ENCODE measurements around the gene SMARCD1. TPM values are rescaled to one million over a fixed set of nuclear protein-coding genes. Genes with fewer than 3 reads are reported as not detected.

SMARCD1 gene
- total RNA-seq, 1 experiment from 2014 or later: 152 TPM

DNA sequence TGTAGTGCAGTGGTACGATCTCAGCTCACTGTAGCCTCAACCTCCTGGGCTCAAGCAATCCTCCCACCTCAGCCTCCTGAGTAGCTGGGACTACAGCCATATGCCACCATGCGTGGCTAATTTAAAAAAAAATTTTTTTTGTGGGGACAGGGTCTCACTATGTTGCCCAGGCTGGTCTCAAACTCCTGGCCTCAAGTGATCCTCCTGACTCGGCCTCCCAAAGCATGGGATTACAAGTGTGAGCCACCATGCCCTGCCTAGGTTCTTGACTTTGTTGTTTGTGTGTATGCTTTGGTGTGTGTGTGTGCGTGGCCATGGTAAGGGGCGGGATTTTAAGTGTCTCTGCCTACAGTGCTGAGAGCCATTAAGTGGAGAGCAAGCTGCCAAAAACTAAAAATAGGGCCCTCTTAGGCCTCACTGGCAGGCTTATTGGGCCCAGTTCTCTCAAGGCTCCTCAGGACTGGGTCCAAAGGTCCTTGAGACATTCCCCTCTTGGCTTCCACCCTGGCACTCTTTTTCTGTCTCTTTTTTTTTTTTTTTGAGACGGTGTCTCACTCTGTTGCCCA, 32.0 kb downstream of the SMARCD1 start:
- Histone ChIP-seq H3K4ac (ENCODE audit: low read depth, low read length) (no peak overlapping the region), H4K5ac (ENCODE audit: insufficient read length, low read depth, low read length) (no peak overlapping the region), H3K79me2 (ENCODE audit: insufficient read depth, low read length) (no peaks in the 10 kb centered on the region), H2BK5ac (ENCODE audit: insufficient read length, low read length) (no peak overlapping the region), H3K27ac (ENCODE audit: insufficient read length, low read depth, low read length) (no peak overlapping the region), H2AFZ (ENCODE audit: low read length) (no peak overlapping the region), H2AK5ac (ENCODE audit: insufficient read length, low read length) (no peak overlapping the region), H2BK12ac (ENCODE audit: insufficient read length, low read depth, low read length) (no peak overlapping the region), H3K14ac (ENCODE audit: insufficient read depth, low read length) (no peak overlapping the region), H3T11ph (ENCODE audit: low read length) (no peak overlapping the region), H2BK120ac (ENCODE audit: low read depth, low read length, poor library complexity, severe bottlenecking) (no peak overlapping the region), H3K4me2 (ENCODE audit: insufficient read depth, insufficient read length, low read length) (no peak overlapping the region), H4K8ac (replicated peaks; ENCODE audit: insufficient read length, low read depth, low read length) (no peak overlapping the region), H3K23ac (ENCODE audit: insufficient read length, low read depth, low read length) (no peak overlapping the region), H2BK15ac (ENCODE audit: low read depth, low read length) (no peak overlapping the region), H3K9me3 (ENCODE audit: control insufficient read depth, low read depth, low read length) (no peaks in the 10 kb centered on the region), H4K91ac (ENCODE audit: insufficient read length, low read depth, low read length) (no peak overlapping the region), H3K27me3 (ENCODE audit: insufficient read depth, low read length) (no peaks in the 10 kb centered on the region), H3K18ac (ENCODE audit: insufficient read length, low read depth, low read length) (no peak overlapping the region), H3K79me1 (ENCODE audit: insufficient read depth, low read depth, low read length, poor library complexity, severe bottlenecking) (peaks cover 3% of the 10 kb centered on the region), H2BK20ac (ENCODE audit: low read depth, low read length, poor library complexity, severe bottlenecking) (no peak overlapping the region), H4K20me1 (ENCODE audit: control insufficient read depth, insufficient read depth, insufficient read length) (no peaks in the 10 kb centered on the region), H3K4me1 (ENCODE audit: insufficient read depth, low read length) (no peaks in the 10 kb centered on the region), H3K9ac (ENCODE audit: extremely low read depth, insufficient read length, low read length) (no peak overlapping the region), H3K23me2 (ENCODE audit: insufficient read length, low read depth, low read length, poor library complexity, severe bottlenecking) (peaks cover 3% of the 10 kb centered on the region), H3K56ac (ENCODE audit: insufficient read length, low read depth, low read length) (no peak overlapping the region)
- H3K4me3 Mint-ChIP-seq: no peak overlapping the region
- H3K9me3 Mint-ChIP-seq: no peaks in the 10 kb centered on the region
- H3K27me3 Mint-ChIP-seq (ENCODE audit: low read depth): no peaks in the 10 kb centered on the region
- H3K27ac Mint-ChIP-seq: no peak overlapping the region
- H3K36me3 Mint-ChIP-seq (ENCODE audit: insufficient read depth in 1 of 3, low read depth in 3 of 3): peaks cover 2 to 14% (median 9%) of the 10 kb centered on the region in 3 experiments; a peak in 4 of 7 replicates
- no CpG with 5 or more reads among the region's 6 CpGs for WGBS (ENCODE audit: extremely low coverage, insufficient read length, low lambda C conversion rate)
- TF ChIP-seq, protein P1, sequence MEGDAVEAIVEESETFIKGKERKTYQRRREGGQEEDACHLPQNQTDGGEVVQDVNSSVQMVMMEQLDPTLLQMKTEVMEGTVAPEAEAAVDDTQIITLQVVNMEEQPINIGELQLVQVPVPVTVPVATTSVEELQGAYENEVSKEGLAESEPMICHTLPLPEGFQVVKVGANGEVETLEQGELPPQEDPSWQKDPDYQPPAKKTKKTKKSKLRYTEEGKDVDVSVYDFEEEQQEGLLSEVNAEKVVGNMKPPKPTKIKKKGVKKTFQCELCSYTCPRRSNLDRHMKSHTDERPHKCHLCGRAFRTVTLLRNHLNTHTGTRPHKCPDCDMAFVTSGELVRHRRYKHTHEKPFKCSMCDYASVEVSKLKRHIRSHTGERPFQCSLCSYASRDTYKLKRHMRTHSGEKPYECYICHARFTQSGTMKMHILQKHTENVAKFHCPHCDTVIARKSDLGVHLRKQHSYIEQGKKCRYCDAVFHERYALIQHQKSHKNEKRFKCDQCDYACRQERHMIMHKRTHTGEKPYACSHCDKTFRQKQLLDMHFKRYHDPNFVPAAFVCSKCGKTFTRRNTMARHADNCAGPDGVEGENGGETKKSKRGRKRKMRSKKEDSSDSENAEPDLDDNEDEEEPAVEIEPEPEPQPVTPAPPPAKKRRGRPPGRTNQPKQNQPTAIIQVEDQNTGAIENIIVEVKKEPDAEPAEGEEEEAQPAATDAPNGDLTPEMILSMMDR (conservative IDR thresholded peaks at IDR 0.05): no peak
- DNase-seq: no peak
- H3K4me1 Mint-ChIP-seq: peaks cover 1 to 10% of the 10 kb centered on the region in 2 experiments; a peak in 2 of 4 replicates

All from H9 (cell line).